ENCODE data around the gene FOXO3. TPM values are rescaled to one million over a fixed set of nuclear protein-coding genes. Genes with fewer than 3 reads are reported as not detected.

The FOXO3 gene
- total and polyA plus RNA-seq, 2 of the 13 experiments (the other 11 are each of a cell fraction or from before 2014, with no cell fraction given) = 16.0 to 22.5 TPM

DNA sequence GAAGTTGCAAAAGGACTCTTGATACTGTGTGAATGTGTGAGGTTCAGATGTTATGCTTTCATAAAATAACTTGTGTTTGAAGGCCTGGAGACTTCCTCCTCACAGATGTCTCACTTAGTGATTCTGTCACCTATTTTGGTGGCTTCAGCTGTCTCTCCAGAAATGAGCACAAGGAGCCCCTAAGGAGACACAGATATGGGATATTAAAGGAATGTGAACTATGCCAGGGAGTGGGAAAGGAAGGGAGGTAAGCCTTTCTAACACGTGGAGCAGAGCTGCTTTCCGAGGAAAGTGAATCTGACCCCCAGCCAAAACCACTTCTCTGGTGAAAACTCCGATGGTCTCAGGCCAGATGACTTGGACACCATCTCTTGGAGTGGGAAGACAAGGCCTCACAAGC is 10.5 kb upstream of the FOXO3 start (continued):
- TF ChIP-seq ZNF790 (CRISPR knock-in tag; IDR thresholded peaks at IDR 0.05; ENCODE audit: borderline replicate concordance) = no peak
- TF ChIP-seq, protein P1, sequence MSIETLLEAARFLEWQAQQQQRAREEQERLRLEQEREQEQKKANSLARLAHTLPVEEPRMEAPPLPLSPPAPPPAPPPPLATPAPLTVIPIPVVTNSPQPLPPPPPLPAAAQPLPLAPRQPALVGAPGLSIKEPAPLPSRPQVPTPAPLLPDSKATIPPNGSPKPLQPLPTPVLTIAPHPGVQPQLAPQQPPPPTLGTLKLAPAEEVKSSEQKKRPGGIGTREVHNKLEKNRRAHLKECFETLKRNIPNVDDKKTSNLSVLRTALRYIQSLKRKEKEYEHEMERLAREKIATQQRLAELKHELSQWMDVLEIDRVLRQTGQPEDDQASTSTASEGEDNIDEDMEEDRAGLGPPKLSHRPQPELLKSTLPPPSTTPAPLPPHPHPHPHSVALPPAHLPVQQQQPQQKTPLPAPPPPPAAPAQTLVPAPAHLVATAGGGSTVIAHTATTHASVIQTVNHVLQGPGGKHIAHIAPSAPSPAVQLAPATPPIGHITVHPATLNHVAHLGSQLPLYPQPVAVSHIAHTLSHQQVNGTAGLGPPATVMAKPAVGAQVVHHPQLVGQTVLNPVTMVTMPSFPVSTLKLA (IDR thresholded peaks at IDR 0.05) = no peak
- TF ChIP-seq NFE2 (CRISPR knock-in tag; IDR thresholded peaks at IDR 0.05) = no peak
- no peak for TF ChIP-seq NFATC3 (CRISPR knock-in tag; IDR thresholded peaks at IDR 0.05)
- TF ChIP-seq ZNF678 (CRISPR knock-in tag; IDR thresholded peaks at IDR 0.05) = no peak
- no peak for TF ChIP-seq MXI1 (IDR thresholded peaks at IDR 0.05; ENCODE audit: borderline replicate concordance, low read depth, low read length)
- no peak for TF ChIP-seq ZNF136 (CRISPR knock-in tag; IDR thresholded peaks at IDR 0.05; ENCODE audit: low read depth)

DNA sequence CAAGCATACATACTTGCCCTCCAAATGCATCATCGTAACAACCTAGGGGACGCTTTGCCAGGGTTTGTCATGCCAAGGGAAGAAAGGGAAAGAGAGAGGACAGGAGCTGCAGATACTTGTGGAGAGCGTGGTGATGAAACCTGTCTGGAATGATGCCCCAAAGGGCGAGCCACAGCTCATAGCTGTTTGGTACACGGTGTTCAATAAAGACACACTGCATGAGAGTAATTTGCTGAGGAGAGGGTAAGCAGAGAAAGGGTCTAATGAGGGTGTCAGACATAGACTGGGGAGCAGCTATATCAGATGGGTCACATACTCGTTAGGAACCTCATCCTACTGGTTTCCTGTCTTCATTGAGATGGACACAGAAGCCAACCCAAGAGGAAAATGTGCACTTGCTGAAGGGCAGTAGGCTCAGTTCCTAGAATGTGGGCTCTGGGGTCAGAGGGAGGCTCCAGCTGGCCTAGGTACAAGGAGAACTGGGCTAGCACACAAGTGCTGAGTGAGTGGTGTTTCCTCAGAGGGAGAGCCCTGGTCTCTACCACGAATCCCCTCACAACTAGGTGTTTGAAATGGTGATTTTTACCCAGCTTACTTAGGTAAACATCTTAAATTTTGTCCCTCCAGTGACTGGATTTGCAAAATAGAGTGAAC is 5.2 kb upstream of the FOXO3 start:
- no peak for FAIRE-seq
- DNase-seq (ENCODE audit: low spot score) = no peak
- in situ Hi-C loops (cut with HindIII; ENCODE audit: extremely low pct_ligation_motif_present, low pct_unique_long_range_greater_than_20kb) = no loop called here
- intact Hi-C loops (cut with micrococcal nuclease; ENCODE audit: unreplicated experiment) = loop anchor here (5.0 kb wide), 1 partner anchor 282 kb away; no protein-coding TSS in a partner anchor
- Histone ChIP-seq H3K9me3 (ENCODE audit: low read length) (no peaks in the 10 kb centered on the region), H4K20me1 (ENCODE audit: insufficient read depth, low read length) (no peaks in the 10 kb centered on the region), H3K4me1 (ENCODE audit: insufficient read depth, low read length) (peaks cover 34% of the 10 kb centered on the region), H3K27me3 (ENCODE audit: control insufficient read depth in 1 of 2, insufficient read depth in 2 of 2, low read length in 2 of 2) (no peaks in the 10 kb centered on the region; a peak in 2 of 5 replicates), H2AFZ (ENCODE audit: low read length) (no peak overlapping the region), H3K4me3 (replicated peaks in 1 of 3; ENCODE audit: insufficient read depth in 1 of 3, low read depth in 2 of 3, low read length in 3 of 3) (no peak overlapping the region), H3K4me2 (ENCODE audit: low read depth, low read length) (no peak overlapping the region), H3K27ac (ENCODE audit: extremely low read length, insufficient read depth, low read length) (no peak overlapping the region), H3K79me2 (ENCODE audit: insufficient read depth, low read length) (no peaks in the 10 kb centered on the region), H3K9ac (ENCODE audit: insufficient read depth, low read depth, low read length) (no peak overlapping the region), H3K36me3 (replicated peaks in 1 of 2; ENCODE audit: control insufficient read depth in 1 of 2, insufficient read depth in 2 of 2, low read length in 2 of 2) (no peaks in the 10 kb centered on the region)
- no TSS peak for BruUV-seq (replicated peaks)
- ChIA-PET POLR2A (no interaction called here), CTCF (ENCODE audit: low intra/inter-chr PET ratio, low total read pairs) (no interaction called here)
- no peak for ATAC-seq
- 43% methylated on average over 7 of the region's 7 CpGs for WGBS (ENCODE audit: low lambda C conversion rate)
- TF ChIP-seq JUN (CRISPR knock-in tag; IDR thresholded peaks at IDR 0.05) = no peak
